GM18520 (cell line): ENCODE measurements around the gene LTV1.
A peak's percentile ranks its signal among the peaks of the same experiment; 100 is the strongest.
"Not testable (repeated sequence)": the region's sequence is repeated elsewhere in the genome, so short reads cannot be mapped to it uniquely, and the experiment has no call there.

Source experiments
- ATAC-seq: cut with Tn5 transposase; IDR thresholded peaks from one replicate; pipeline ENCODE4 v1.9.1; 2021; ENCODE audit not compliant: unreplicated experiment

LTV1 gene

GRCh38 chr6:143842461-143842901, 657 bp upstream of the LTV1 start:
- ATAC-seq = peak; percentile 1

DNA sequence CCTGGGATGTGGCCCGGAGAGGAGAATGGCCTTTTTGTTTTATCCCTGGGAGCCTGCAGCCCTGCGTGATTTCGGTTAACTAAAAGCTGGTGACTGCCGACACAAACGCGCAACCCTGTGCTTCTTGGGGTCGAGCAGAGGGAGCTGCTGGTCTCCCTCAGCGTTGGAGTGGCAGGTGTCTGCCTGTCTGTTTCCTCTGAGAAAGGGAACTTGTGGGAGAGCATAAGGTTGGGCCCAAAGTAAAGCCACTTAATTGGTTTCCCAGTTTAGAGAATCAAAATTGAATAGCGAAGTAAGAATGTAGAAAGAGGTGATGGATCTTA, 500 bp downstream of the LTV1 start:
- no peak for ATAC-seq

GRCh38 chr6:143844006-143844405, 868 bp downstream of the LTV1 start:
- ATAC-seq = no peak

DNA sequence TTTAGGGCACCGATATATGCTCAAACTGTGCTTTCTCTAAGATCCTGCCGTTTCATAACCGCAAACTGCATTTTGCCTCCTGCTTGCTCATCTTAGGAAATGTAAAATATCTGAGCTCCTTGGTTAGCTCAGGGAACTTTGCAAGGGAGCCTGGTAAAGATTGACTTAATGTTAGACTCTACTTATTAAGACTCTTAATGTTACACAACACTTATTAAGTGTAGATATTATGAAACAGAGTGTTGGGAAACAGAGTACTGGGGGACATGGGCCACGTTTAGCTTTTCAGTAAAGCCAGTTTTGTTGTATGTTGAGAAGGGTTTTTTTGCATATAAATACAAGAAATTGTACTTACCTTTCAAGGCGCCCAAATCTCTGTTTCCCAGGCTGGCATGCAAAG, 1.9 kb downstream of the LTV1 start:
- no peak for ATAC-seq

DNA sequence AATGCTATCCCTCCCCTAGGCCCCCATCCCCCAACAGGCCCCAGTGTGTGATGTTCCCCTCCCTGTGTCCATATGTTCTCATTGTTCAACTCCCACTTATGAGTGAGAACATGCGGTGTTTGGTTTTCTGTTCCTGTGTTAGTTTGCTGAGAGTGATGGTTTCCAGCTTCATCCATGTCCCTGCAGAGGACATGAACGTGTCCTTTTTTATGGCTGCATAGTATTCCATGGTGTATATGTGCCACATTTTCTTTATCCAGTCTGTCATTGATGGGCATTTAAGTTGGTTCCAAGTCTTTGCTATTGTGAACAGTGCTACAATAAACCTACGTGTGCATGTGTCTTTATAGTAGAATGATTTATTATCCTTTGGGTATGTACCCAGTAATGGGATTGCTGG, 8.6 kb downstream of the LTV1 start:
- not testable (repeated sequence) for ATAC-seq

DNA sequence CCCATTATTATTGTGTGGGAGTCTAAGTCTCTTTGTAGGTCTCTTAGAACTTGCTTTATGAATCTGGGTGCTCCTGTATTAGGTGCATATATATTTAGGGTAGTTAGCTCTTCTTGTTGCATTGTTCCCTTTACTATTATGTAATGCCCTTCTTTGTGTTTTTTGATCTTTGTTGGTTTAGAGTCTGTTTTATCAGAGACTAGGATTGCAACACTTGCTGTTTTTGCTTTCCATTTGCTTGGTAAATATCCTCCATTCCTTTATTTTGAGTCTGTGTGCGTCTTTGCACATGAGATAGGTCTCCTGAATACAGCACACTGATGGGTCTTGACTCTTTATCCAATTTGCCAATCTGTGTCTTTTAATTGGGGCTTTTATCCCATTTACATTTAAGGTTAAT, 11.9 kb downstream of the LTV1 start:
- not testable (repeated sequence) for ATAC-seq

DNA sequence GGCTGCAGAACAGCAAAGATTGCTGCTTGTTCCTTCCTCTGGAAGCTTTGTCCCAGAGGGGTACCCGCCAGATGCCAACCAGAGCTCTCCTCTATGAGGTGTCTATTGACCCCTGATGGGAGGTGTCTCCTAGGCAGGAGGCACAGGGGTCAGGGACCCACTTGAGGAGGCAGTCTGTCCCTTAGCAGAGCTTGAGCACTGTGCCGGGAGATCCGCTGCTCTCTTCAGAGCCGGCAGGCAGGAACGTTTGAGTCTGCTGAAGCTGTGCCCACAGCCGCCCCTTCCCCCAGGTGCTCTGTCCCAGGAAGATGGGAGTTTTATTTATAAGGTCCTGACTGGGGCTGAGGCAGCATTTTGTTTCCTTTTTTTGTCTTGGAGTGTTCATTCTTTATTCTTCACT, 13.6 kb downstream of the LTV1 start:
- ATAC-seq = not testable (repeated sequence)

DNA sequence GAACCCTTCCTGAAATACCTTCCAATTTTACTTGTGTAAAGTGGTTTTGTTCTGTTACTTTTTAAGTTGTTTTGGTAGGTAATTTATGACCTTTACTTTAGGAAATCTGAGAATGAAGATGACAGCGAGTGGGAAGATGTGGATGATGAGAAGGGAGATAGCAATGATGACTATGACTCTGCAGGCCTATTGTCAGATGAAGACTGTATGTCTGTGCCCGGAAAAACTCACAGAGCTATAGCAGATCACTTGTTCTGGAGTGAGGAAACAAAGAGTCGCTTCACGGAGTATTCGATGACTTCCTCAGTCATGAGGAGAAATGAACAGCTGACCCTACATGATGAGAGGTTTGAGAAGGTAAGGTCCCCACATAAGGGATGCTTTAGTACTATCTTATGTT, 14.5 kb downstream of the LTV1 start:
- ATAC-seq = no peak

- ATAC-seq = no peak
Measured at GRCh38 chr6:143859891-143860660, 16.9 kb downstream of the LTV1 start.

DNA sequence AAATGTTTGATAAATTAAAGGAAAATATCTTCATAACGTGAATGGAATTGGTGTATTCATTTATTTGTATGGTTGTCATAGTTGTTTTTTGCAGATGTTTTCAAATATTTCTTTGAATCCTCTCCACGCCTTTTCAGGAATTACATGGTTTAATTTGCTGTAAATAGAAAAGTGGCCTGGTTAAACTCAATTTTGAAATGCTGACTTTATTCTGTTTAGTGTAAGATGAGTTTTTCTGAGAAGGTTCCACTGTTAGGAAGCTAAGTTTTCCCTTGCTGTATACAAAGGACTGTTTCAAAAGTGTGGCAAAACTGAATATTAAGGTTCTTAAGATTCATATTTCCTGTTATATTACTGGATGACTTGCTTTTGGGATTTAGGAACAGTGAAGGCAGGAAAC, 20.6 kb downstream of the LTV1 start:
- no peak for ATAC-seq

- no peak for ATAC-seq
Measured at GRCh38 chr6:143864234-143864633, 21.1 kb downstream of the LTV1 start, which contains the start of gene ZC2HC1B. Gene ZC2HC1B, plus strand, starts transcription at chr6:143864474. Its CDS starts 66 bp downstream, at chr6:143864540.

- no peak for ATAC-seq
Measured at GRCh38 chr6:143867236-143867635, 24.1 kb downstream of the LTV1 start.

DNA sequence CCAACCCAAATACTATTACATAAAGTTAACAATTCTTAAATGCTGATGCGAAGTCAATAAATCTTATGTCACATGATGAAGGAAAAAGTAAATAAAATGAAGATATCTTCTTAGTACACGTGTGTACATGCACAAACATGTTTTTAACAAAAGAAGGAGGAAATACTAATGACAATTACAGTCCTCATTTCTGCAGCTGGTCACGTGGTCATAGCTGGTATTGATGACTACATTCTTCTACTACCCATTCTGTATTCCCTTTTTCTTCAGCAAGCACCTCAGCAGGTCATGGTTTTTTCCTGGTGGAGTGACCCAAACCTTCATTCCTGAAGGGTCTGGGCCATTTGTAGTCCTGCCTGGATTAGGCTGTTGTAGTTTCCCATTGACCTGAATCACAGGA, 25.7 kb downstream of the LTV1 start:
- ATAC-seq = not testable (repeated sequence)

DNA sequence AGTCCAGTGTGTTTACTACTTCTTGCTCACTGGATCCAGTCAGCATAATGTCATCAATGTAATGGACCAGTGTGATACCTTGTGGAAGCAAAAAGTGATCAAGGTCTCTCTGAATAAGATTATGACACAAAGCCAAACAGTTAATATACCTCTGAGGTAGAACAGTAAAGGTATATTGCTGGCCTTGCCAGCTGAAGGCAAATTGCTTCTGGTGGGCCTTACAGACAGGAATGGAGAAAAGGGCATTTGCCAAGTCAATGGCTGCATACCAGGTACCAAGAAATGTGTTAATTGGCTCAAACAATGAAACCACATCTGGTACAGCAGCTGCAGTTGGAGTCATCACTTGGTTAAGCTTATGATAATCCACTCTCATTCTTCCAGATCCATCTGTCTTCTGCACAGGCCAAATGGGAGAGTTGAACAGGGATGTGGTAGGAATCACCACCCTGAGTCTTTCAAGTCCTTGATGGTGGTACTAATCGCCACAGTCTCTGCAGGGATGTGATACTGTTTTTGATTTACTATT, 28.1 kb downstream of the LTV1 start:
- not testable (repeated sequence) for ATAC-seq

- ATAC-seq = peak; percentile 99
Measured at GRCh38 chr6:143872201-143872600, 29.1 kb downstream of the LTV1 start.

DNA sequence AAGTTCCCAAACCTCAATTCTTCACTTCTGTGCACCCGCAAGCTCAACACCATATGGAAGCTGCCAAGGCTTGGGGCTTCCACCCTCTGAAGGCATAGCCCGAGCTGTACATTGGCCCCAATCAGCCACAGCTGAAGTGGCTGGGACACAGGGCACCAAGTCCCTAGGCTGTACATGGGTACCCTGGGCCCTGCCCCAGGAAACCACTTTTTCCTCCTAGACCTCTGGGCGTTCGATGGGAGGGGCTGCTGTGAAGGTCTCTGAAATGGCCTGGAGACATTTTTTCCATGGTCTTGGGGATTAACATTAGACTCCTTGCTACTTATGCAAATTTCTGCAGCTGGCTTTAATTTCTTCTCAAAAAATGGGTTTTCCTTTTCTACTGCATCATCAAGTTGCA, 30.5 kb downstream of the LTV1 start:
- ATAC-seq = not testable (repeated sequence)

DNA sequence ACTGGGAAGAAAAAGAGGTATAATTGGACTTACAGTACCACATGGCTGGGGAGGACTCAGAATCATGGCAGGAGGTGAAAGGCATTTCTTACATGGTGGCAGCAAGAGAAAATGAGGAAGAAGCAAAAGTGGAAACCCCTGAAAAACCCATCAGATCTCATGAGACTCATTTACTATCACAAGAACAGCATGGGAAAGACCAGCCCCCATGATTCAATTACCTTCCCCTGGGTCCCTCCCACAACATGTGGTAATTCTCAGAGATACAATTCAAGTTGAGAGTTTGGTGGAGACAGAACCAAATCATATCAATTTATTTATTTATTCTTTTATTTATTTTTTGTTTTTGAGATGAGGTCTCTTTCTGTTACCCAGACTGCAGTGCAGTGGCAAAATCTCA, 31.4 kb downstream of the LTV1 start:
- ATAC-seq = not testable (repeated sequence)

DNA sequence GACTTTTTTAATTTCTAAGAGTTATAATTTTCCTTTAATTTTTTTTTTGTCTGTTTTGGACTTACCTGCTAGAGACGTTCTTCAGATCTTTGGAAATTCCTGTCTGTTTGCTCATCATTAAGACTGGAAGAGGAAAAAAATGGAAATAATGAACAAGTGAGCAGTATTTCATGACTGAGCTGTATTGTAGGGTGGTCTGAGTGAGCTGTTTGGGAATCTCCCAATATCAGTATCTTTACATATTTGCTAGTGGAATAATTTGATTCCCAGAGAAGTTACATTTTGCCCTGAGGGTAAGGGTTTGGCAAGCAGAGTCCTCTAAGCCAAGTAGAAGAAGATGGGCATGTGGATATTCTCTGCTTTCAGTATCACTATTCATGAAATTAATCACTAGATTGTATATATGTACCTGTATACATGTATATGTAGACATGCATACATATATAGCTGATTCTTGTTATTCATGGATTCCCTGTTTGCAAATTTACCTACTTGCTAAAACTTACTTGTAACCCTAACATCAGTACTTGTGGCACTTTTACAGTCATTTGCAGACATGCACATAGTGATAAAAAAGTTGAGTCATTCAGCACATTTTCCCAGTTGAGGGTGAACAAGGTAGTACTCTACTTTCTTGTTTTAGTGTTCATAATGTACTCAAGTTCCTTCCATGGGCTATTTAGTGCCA, 34.6 kb downstream of the LTV1 start:
- no peak for ATAC-seq

DNA sequence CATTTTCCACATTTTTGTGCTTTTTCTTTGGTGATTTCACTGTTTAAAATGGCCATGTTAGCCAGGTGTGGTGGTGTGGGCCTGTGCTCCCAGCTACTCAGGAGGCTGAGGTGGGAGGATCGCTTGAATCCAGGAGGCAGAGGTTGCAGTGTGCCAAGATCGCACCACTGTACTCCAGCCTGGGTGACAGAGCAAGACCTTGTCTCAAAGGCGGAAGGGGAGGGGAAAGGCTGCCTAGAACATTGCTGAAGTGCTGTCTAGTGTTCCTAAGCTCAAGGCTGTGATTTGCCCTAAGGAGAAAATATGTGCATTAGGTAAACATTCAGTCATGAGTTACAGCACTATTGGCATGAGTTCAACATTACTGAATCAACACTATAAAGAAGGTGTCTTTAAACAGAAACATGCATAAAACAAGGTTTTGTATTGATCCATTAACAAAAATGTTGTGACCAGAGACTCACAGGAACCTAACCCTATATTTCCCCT, 35.2 kb downstream of the LTV1 start:
- no peak for ATAC-seq

GRCh38 chr6:143880412-143880811, 37.3 kb downstream of the LTV1 start:
- ATAC-seq = no peak

DNA sequence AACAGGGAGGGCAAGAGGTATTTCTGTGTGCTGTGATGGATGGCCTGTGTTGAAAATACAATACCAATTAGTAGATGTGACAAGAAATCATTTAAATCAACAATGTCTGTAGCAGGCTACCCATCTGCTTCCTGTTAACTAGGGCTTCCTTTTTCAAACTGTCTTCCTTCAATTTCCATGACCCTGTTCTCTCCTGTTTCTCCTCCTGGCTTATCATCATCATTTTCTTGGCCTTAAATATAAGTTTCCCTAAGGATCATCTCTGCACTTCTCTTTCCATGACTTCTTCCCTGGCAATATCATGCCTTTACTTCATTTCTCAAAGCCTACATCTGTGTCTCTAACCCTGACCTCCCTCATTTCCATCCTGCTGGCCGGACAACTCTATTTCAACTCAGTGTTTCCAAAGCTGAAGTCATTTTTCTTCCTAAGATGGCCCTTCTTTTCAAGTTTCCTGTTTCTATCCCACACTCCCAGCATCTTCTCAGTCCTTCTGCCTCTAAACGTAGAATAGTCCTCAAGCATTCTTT, 39.3 kb downstream of the LTV1 start:
- no peak for ATAC-seq
